IPS-NIHi11 (cell line): ENCODE data around the gene GALNT6.
"Not testable (repeated sequence)": the region's sequence is repeated elsewhere in the genome, so short reads cannot be mapped to it uniquely, and the experiment has no call there.

Source experiments
- DNase-seq: peaks from one replicate; pipeline ENCODE4 v3.0.0; 2012; ENCODE audit warnings: mixed read lengths, low spot score

The GALNT6 gene

DNA sequence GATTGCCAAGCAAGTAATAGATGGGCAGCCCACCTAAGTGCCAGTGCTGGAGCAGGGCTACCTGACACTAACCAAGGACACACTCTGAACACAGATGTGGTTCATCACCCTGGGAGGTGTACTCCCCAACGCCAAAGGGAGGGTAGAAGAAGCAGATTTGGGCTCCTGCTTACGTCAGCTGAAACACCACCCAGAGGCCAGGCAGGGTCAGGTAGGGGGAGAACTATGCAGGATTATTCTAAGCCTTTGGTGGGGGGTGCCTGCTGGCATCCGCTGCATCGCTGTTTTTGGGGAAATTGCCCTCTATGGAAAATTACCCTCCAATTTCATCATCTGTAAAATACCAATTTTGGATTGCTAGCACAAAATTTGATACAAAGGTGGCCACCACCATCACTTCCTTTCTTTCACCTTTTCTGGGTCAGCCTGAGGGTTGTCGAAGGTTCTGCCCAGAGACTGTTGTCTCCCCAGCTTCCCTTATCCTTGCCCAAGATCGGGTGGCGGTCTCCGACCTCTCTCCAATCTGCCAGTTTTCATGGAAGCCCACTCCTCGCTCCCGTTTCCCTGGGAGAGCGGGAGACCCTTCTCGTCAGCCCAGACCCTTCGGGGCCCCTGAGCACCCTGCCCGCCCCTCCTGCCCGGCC lies 67.8 kb downstream of the GALNT6 start:
- DNase-seq = no peak

DNA sequence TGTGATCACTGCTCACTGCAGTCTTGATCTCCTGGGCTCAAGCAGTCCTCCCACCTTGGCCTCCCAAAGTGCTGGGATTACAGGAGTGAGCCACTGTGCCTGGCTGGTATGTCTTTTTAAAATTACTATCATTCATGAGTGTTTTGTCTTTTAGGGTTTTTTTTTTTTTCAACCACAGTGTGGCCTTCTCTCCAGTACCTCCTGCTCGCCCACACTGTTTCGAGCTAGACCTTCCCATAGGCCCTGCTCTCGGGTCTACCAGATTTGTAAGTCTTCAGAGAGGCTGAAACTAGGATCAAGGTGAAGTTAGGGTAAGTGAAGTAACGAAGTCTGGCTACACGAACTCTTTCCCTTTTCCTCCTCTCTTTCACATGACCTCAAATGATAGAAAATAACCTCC lies 68.8 kb downstream of the GALNT6 start:
- no peak for DNase-seq

DNA sequence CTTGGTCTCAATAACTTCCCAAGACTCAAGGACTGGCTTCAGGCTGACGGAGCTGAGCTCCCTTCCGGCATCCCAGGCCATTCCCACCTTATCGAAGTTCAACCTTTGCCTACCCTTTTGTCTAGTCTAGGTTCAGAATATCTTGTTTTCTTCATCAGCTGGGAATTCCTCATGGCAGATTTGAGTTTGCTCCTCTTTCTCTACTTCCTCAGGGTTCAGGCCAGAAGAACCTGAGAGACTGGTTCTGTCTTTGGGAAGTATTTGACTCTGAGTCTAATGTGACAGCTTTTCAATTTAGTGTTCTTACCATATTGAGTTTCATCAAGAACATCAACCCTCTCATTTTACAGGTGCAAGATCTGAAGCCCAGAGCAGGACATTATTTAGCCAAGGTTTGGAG lies 69.3 kb downstream of the GALNT6 start:
- DNase-seq = no peak

DNA sequence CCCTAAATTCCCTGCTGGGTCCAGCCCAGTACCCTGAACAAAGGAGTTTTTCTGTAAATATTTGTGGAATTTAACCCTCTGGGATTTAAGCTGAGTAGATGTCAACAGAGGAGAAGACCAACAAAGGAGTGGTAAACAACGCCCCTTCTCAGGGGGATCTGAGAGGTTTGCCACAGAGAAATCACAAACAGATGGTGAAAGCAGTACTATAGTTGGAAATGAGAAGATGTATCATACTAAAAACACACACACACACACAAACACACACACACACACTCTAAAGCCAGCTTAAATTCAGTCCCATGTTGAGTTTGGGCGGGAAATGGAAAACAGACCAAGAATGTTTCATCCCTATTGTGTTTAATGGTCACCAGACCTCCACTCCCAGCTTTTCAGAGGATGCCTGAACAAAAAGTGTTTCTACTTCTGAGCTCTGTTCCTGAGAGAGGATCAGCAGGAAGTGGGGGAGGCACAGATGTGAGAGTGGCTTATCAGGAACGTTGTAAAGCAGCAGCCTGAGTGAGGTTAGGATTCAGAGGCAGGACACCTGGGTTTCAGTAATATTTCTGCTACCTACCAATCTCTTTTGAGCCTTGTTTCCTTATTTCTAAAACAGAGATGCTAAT lies 70.4 kb downstream of the GALNT6 start:
- peak; percentile 71 for DNase-seq

DNA sequence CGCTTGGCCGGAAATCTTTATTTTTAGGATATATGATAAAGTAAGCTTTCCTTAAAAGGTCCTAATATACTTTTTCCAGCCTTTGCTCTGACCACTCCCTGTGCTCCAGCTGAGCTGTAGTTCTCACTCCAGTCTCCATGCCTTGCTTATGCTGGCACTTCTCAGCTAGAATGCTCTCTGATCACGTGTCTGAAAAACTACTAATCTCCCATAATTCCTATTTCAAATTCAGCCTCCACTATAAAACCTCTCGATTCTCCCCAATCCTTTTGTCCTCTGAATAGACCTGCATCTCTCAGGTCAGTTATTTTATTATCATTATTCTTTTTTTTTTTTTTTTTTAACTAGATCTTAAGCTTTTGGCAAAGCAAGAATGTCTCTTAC lies 70.9 kb downstream of the GALNT6 start:
- DNase-seq = peak; percentile 40

DNA sequence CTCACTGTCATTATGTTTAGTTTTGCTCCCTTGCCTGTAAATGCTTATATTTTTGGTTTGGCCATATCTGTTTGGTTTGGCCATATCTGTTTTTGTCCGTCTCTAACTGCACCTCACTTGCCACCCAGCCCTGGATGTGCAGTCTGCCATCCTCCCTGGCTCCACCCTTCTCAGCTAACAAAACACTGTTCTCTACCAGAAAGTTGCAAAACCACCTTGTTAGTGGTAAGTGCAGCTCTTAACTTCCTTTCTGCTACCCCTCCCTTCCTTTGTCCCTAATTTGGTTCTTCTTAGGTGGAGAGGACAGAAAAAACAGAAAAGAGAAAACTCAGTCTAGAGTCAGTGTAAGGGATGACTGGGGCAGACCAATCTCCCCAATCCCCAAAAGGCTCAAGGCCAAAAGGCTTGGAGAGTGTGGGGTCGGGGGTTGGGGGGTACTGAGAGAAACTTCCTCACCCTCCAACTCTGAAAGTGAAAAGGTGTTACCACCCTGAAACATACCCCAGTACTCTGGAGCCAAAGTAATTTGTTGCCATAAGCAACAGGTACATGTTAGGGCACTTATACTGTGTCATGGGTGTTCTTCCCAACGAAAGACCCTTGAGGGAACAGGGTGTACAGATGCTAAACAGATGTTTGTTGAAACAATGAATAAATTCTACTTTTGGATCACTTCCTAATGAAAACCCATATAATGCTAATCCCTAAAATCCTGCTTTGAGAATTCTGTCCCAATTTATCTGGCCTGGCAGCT lies 72.2 kb downstream of the GALNT6 start:
- no peak for DNase-seq

DNA sequence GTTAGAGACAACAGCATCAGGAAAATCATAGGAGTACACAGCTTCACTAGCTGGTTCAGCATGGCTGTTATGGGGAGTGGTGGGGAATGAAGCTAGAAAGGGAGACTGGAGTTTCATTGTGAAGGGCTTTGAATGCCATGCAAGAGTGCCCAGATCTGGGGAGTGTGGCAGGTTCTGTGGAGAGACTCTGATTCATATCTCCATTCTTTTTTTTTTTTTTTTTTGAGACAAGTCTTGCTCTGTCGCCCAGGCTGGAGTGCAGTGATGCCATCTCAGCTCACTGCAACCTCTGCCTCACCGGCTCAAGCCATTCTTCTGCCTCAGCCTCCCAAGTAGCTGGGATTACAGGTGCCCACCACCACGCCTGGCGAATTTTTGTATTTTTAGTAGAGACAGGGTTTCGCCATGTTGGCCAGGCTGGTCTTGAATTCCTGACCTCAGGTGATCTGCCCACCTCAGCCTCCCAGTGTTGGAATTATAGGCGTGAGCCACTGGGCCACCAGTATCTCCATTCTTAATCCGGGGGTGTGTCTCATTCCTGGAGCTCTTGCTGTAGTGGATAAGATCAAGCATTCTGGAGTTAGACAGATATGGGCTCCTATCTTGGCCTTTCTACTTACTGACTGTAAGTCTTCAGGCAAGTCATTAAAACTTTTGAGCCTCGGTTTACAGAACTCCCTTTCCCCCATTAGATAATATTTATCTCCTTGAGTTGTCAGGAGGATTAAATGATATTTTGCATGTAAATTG lies 73.0 kb downstream of the GALNT6 start:
- DNase-seq = not testable (repeated sequence)

DNA sequence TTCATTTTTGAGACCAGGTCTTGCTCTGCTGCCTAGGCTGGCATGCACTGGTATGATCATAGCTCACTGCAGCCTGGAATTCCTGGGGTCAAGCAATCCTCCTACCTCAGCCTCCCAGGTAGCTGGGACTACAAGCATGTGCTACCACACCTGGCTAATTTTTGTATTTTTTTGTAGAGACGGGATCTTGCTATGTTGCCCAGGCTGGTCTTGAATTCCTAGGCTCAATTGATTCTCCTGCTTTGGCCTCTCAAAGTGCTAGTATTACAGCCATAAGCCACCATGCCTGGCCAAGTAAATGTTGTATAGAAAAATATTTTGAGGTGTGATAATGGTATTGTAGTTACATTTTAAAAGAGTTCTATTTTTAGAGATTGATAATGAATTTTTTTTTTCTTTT lies 79.8 kb downstream of the GALNT6 start:
- DNase-seq = no peak

DNA sequence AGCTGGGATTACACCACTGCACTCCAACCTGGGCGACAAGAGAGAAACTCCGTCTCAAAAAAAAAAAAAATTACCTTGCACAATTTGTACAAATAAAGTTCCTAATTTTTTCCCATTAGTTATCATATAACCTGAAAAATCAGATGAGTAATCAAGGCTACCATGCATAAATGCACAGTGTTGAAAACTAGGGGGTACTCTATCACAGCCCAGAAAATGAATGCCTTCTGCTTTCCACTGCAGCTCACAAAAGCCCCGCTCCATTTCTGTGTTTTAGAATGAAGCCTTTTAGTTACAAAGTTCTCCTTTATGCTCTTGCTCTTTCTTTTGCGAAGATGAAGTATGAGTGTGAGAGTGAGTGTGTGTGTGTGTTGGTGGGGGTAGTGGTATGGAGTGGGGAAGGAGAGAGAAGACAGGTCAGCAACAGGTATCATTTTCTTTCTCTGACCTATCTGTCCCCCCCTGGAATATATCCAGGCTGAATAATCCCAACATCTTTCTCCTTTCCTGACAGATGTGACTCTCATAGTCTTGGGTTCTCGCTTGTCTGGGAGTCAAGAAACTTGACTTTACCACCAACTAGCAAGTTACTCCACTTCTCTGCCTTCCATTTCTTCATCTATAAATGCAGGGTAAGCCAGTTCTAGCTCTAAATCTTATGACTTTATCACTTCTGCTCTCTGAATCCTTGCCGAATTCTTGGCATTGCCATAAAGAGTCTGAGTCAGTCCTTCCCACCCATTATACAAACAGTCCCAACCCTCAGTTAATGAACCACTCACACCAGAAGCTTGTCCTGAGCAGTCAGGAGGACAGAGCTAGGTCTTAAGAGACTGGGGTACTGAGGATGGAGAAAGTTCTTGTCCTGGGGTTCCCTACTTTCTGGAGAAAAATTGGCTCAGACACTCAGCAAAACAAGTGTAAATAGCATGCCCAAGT lies 83.3 kb downstream of the GALNT6 start:
- DNase-seq = no peak

DNA sequence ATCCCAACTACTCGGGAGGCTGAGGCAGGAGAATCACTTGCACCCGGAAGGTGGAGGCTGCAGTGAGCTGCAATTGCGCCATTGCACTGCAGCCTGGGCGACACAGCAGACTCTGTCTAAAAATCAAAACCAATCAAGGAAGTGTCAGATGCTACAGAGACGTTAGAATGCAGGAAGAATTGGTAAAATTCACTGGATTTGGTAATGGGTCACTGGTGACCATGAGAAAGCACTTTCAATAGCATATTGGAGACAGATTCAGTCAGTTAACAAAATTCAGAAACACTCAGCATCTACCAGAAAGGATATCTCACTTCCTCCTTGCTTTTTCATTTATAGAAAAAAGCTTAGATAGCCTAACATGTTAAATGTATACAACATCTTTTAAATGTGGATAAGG lies 84.7 kb downstream of the GALNT6 start:
- no peak for DNase-seq
